Tibial artery (tissue), 4 donors: ENCODE results near the gene STARD9.

ENCODE experiments used
- DNase-seq, 2 donors: peaks; one replicate each; pipeline ENCODE4 v3.0.0-alpha.2; 2019
- H3K27ac ChIP-seq, 2 donors: fragments of 200-600 bp; sonication (generic) in 1 of 2; 1 replicate in 1 of 2; 2 replicates in 1 of 2; pipeline ENCODE4 v1.5.1; 2018 to 2019; ENCODE audit warnings: mild to moderate bottlenecking in 1 of 2
- H3K27me3 ChIP-seq, 2 donors: fragments of 200-600 bp; sonication (generic) in 1 of 2; one replicate each; pipeline versions ENCODE4 v1.5.1 to v1.6.0; 2016 to 2019
- H3K36me3 ChIP-seq, 3 donors: fragments of 200-600 bp; sonication (generic) in 2 of 3; one replicate each; pipeline ENCODE4 v1.5.1; 2016 to 2019; ENCODE audit warnings: mild to moderate bottlenecking in 2 of 3
- H3K4me1 ChIP-seq, 4 donors: fragments of 200-600 bp; sonication (generic) in 2 of 4; 1 replicate in 3 of 4; 2 replicates in 1 of 4; pipeline ENCODE4 v1.5.1; 2016 to 2019
- H3K4me3 ChIP-seq, 2 donors: fragments of 200-600 bp; sonication (generic) in 1 of 2; 1 replicate in 1 of 2; 2 replicates in 1 of 2; pipeline ENCODE4 v1.5.1; 2018 to 2019; ENCODE audit warnings: mild to moderate bottlenecking in 2 of 2
- H3K9me3 ChIP-seq, 3 donors: fragments of 200-600 bp; sonication (generic) in 1 of 3; one replicate each; pipeline ENCODE4 v1.5.1; 2016 to 2019
- CTCF ChIP-seq, 2 experiments: fragments of 200-600 bp in 1 of 2; fragments of 450-650 bp in 1 of 2; IDR thresholded peaks; one replicate each; pipeline ENCODE4 v1.5.1; 2017 to 2019; ENCODE audit warnings: antibody characterized with exemption in 2 of 2, mild to moderate bottlenecking in 1 of 2, moderate library complexity in 1 of 2
- intact Hi-C: fragments of 100-400 bp; cut with DNase I; formaldehyde crosslinking; loops from one replicate; pipeline ENCODE4 v1.15.0; 2023; ENCODE audit warnings: low total_unique reads

Gene STARD9

GRCh38 chr15:42603978-42604377, 28.6 kb downstream of the STARD9 start:
- intact Hi-C loops, result no loop called here
- TF ChIP-seq CTCF (IDR thresholded peaks at IDR 0.05), result no peak

GRCh38 chr15:42604894-42605744, 29.7 kb downstream of the STARD9 start:
- Histone ChIP-seq H3K36me3 (peaks cover 0 to 7% (median 0%) of the 10 kb centered on the region in 3 donors), H3K4me1 (peaks cover 0 to 31% (median 19%) of the 10 kb centered on the region in 4 donors), H3K27me3 (no peaks in the 10 kb centered on the region), H3K4me3 (no peak overlapping the region), H3K27ac (peak overlapping the region in 1 of 2 donors; percentile 7), H3K9me3 (no peaks in the 10 kb centered on the region)
- intact Hi-C loops, result no loop called here
- DNase-seq, result no peak
- no peak for TF ChIP-seq CTCF (IDR thresholded peaks at IDR 0.05)

More at GRCh38 chr15:42603978-42604377, 28.6 kb downstream of the STARD9 start:
- peaks cover 0 to 36% (median 16%) of the 10 kb centered on the region in 4 donors for H3K4me1 ChIP-seq
- no peaks in the 10 kb centered on the region for H3K27me3 ChIP-seq
- no peak overlapping the region for H3K27ac ChIP-seq
- no peak for DNase-seq
- no peak overlapping the region for H3K4me3 ChIP-seq
- peaks cover 0 to 7% (median 0%) of the 10 kb centered on the region in 3 donors for H3K36me3 ChIP-seq
- no peaks in the 10 kb centered on the region for H3K9me3 ChIP-seq

- Histone ChIP-seq H3K27ac (no peak overlapping the region), H3K4me3 (no peak overlapping the region), H3K4me1 (peaks cover 0 to 31% (median 19%) of the 10 kb centered on the region in 4 donors), H3K27me3 (no peaks in the 10 kb centered on the region), H3K9me3 (no peaks in the 10 kb centered on the region), H3K36me3 (peaks cover 0 to 7% (median 0%) of the 10 kb centered on the region in 3 donors)
- no peak for TF ChIP-seq CTCF (IDR thresholded peaks at IDR 0.05)
- intact Hi-C loops, result no loop called here
- DNase-seq, result no peak
Measured at GRCh38 chr15:42605796-42606195, 30.4 kb downstream of the STARD9 start.

GRCh38 chr15:42608110-42608531, 32.7 kb downstream of the STARD9 start:
- intact Hi-C loops, result no loop called here
- H3K4me1 ChIP-seq, result peaks cover 0 to 37% (median 19%) of the 10 kb centered on the region in 4 donors
- H3K27ac ChIP-seq, result no peak overlapping the region
- no peaks in the 10 kb centered on the region for H3K9me3 ChIP-seq
- TF ChIP-seq CTCF (IDR thresholded peaks at IDR 0.05), result no peak
- H3K27me3 ChIP-seq, result no peaks in the 10 kb centered on the region
- DNase-seq, result no peak
- peaks cover 0 to 7% (median 0%) of the 10 kb centered on the region in 3 donors for H3K36me3 ChIP-seq
- H3K4me3 ChIP-seq, result no peak overlapping the region

GRCh38 chr15:42608752-42609488, 33.5 kb downstream of the STARD9 start:
- no peak overlapping the region for H3K27ac ChIP-seq
- H3K4me1 ChIP-seq, result peaks cover 0 to 37% (median 18%) of the 10 kb centered on the region in 4 donors
- H3K36me3 ChIP-seq, result peaks cover 0 to 7% (median 0%) of the 10 kb centered on the region in 3 donors
- no peak for DNase-seq
- TF ChIP-seq CTCF (IDR thresholded peaks at IDR 0.05), result no peak
- no peak overlapping the region for H3K4me3 ChIP-seq
- no peaks in the 10 kb centered on the region for H3K27me3 ChIP-seq
- intact Hi-C loops, result no loop called here
- no peaks in the 10 kb centered on the region for H3K9me3 ChIP-seq
